SK-N-SH (cell line): ENCODE measurements around the gene CPLANE1. TPM values are rescaled to one million over a fixed set of nuclear protein-coding genes. Genes with fewer than 3 reads are reported as not detected.
"Not testable (repeated sequence)": the region's sequence is repeated elsewhere in the genome, so short reads cannot be mapped to it uniquely, and the experiment has no call there.

Experiments
- CTCF ChIA-PET: fragments of 300-600, 350-600 bp; formaldehyde crosslinking; extraction: SDS; loops from one replicate; lab custom pipeline; 2021; lab: Yijun Ruan, JAX
- POLR2A ChIA-PET: fragments of 350-600 bp; sonication (Branson Sonifier 250); formaldehyde crosslinking; extraction: SDS; loops from one replicate; lab custom pipeline; 2020; ENCODE audit warnings: antibody characterized with exemption, inconsistent platforms; lab: Yijun Ruan, JAX
- DNase-seq: peaks from one replicate; pipeline ENCODE4 v3.0.0; 2012
- H2AFZ ChIP-seq: fragments of 200-600 bp; sonication (generic); 2 replicates; pipeline ENCODE4 v1.8.1; 2016; ENCODE audit warnings: antibody characterized with exemption, mild to moderate bottlenecking, low read depth
- H3F3A ChIP-seq: fragments of 200-600 bp; sonication (generic); replicated peaks from 2 replicates; pipeline ENCODE3; 2016; ENCODE audit warnings: antibody characterized with exemption, mild to moderate bottlenecking; ENCODE audit not compliant: insufficient read depth
- H3K27ac ChIP-seq, 2 experiments: fragments of 200-500 bp in 1 of 2; fragments of 200-600 bp in 1 of 2; sonication (Bioruptor generic) in 1 of 2; sonication (generic), shearing (Covaris generic) in 1 of 2; 2 replicates each; pipeline versions ENCODE4 v1.5.1 to v1.6.1; 2014 to 2016; ENCODE audit warnings: low read depth in 2 of 2, inconsistent platforms in 1 of 2, low read length in 1 of 2, mild to moderate bottlenecking in 1 of 2, mixed read lengths in 1 of 2
- H3K27me3 ChIP-seq: fragments of 200-600 bp; sonication (generic), shearing (Covaris generic); 2 replicates; pipeline ENCODE4 v1.6.1; 2016; ENCODE audit warnings: mixed run types; ENCODE audit not compliant: insufficient read depth
- H3K36me3 ChIP-seq, 2 experiments: fragments of 200-500 bp in 1 of 2; fragments of 200-600 bp in 1 of 2; sonication (Bioruptor generic) in 1 of 2; sonication (generic) in 1 of 2; replicated peaks in 1 of 2; 2 replicates each; pipeline versions ENCODE3 to v1.5.1; 2014 to 2016; ENCODE audit warnings: low read length in 1 of 2, mild to moderate bottlenecking in 1 of 2; ENCODE audit not compliant: insufficient read depth in 2 of 2, control insufficient read depth in 1 of 2
- H3K4me1 ChIP-seq, 2 experiments: fragments of 200-500 bp in 1 of 2; fragments of 200-600 bp in 1 of 2; sonication (Bioruptor generic) in 1 of 2; sonication (generic), shearing (Covaris generic) in 1 of 2; 2 replicates each; pipeline versions ENCODE4 v1.5.1 to v1.6.1; 2014 to 2016; ENCODE audit warnings: low read depth in 1 of 2, low read length in 1 of 2, mixed run types in 1 of 2; ENCODE audit not compliant: insufficient read depth in 2 of 2, control insufficient read depth in 1 of 2
- H3K4me2 ChIP-seq: fragments of 200-600 bp; sonication (generic), shearing (Covaris generic); 2 replicates; pipeline ENCODE4 v1.6.1; 2017; ENCODE audit warnings: mixed run types
- H3K4me3 ChIP-seq, 2 experiments: fragments of 200-500 bp in 1 of 2; fragments of 200-600 bp in 1 of 2; sonication (Bioruptor generic) in 1 of 2; sonication (generic), shearing (Covaris generic) in 1 of 2; 2 replicates each; pipeline versions ENCODE4 v1.5.1 to v1.8.1; 2014 to 2016; ENCODE audit warnings: low read depth in 2 of 2, inconsistent platforms in 1 of 2, low read length in 1 of 2, mild to moderate bottlenecking in 1 of 2, mixed read lengths in 1 of 2, moderate library complexity in 1 of 2
- H3K79me2 ChIP-seq: fragments of 200-600 bp; sonication (generic); 2 replicates; pipeline ENCODE4 v1.8.1; 2017; ENCODE audit warnings: mild to moderate bottlenecking; ENCODE audit not compliant: insufficient read depth
- H3K9ac ChIP-seq: fragments of 200-600 bp; sonication (generic); 2 replicates; pipeline ENCODE4 v1.6.1; 2017; ENCODE audit warnings: mixed run types
- H3K9me2 ChIP-seq: fragments of 200-600 bp; sonication (generic); 2 replicates; pipeline ENCODE4 v1.6.1; 2017; ENCODE audit warnings: mixed run types
- H3K9me3 ChIP-seq: fragments of 200-600 bp; sonication (generic); 2 replicates; pipeline ENCODE4 v1.6.1; 2017; ENCODE audit warnings: mixed run types, mild to moderate bottlenecking, moderate library complexity
- H4K20me1 ChIP-seq: fragments of 200-600 bp; sonication (generic); 2 replicates; pipeline ENCODE4 v1.6.1; 2017; ENCODE audit warnings: mild to moderate bottlenecking, mixed run types; ENCODE audit not compliant: insufficient read depth
- CHD2 ChIP-seq: fragments of 150-350 bp; IDR thresholded peaks from 2 replicates; pipeline ENCODE4 v1.6.1; 2018; ENCODE audit warnings: low read length; ENCODE audit not compliant: partially characterized antibody
- FOXJ3 ChIP-seq: sonication (generic); formaldehyde crosslinking; IDR thresholded peaks from 2 replicates; pipeline ENCODE4 v1.5.1; 2020; ENCODE audit warnings: mild to moderate bottlenecking, missing genetic modification reagents
- FOXM1 ChIP-seq: IDR thresholded peaks from 2 replicates; pipeline ENCODE4 v1.4.0; 2012; ENCODE audit warnings: low read depth, mild to moderate bottlenecking
- MXI1 ChIP-seq: IDR thresholded peaks from 2 replicates; pipeline ENCODE4 v1.6.1; 2012; ENCODE audit warnings: mild to moderate bottlenecking, low read depth, low read length, improper control_type of control experiment
- RCOR1 ChIP-seq: fragments of 150-350 bp; IDR thresholded peaks from 2 replicates; pipeline ENCODE4 v1.6.1; 2017; ENCODE audit warnings: antibody characterized with exemption, low read length
- ZBTB33 ChIP-seq: IDR thresholded peaks from 2 replicates; pipeline ENCODE4 v1.4.0; 2012; ENCODE audit warnings: low read depth, borderline replicate concordance
- WGBS: methylation state at CpG from one replicate; pipeline ENCODE4 v1.1.6; 2017; ENCODE audit warnings: low lambda C conversion rate; 5-methylcytosine and 5-hydroxymethylcytosine counted together
- polyA plus RNA-seq, 3 experiments: library from polyadenylated mRNA; depleted of rRNA; stranded (reverse); fragments of >200 nt; gene quantifications; 2 replicates each; pipeline ENCODE4 v1.2.3, GENCODE V29; 2012
- TF ChIP-seq, protein P1 (sequence below): IDR thresholded peaks from 2 replicates; pipeline ENCODE4 v1.4.0; 2012; ENCODE audit warnings: low read depth, borderline replicate concordance
- TF ChIP-seq, protein P2 (sequence below): IDR thresholded peaks from 2 replicates; pipeline ENCODE4 v1.6.1; 2012; ENCODE audit warnings: mild to moderate bottlenecking, low read depth, low read length, moderate library complexity

CPLANE1 gene
- polyA plus RNA-seq, 1 of the 3 experiments (the other 2 are of a cell fraction) = 3.6 TPM

- TF ChIP-seq FOXM1 (no peak), FOXJ3 (no peak)
Observed at GRCh38 chr5:37136694-37137093, 112.5 kb downstream of the CPLANE1 start (continued).

GRCh38 chr5:37135312-37135711, 113.9 kb downstream of the CPLANE1 start:
- H3K4me1 ChIP-seq, H3K4me3 ChIP-seq, H3F3A ChIP-seq, H3K27me3 ChIP-seq, H3K9ac ChIP-seq, H3K79me2 ChIP-seq, CTCF ChIA-PET, H4K20me1 ChIP-seq, DNase-seq, POLR2A ChIA-PET, H3K9me3 ChIP-seq, H2AFZ ChIP-seq, H3K9me2 ChIP-seq, H3K27ac ChIP-seq, H3K4me2 ChIP-seq: not testable (repeated sequence)
- H3K36me3 ChIP-seq = peaks cover 12 to 59% of the 10 kb centered on the region in 2 experiments
- 97% methylated on average over 6 of the region's 6 CpGs for WGBS

- no peak overlapping the region for H3K4me3 ChIP-seq
- H3K9me2 ChIP-seq = no peaks in the 10 kb centered on the region
- ChIA-PET POLR2A (interaction anchor here (0.6 kb wide), 1 partner anchor 1069 kb away, joined by 3 read pairs; no protein-coding TSS in a partner anchor), CTCF (no interaction called here)
- H2AFZ ChIP-seq = no peak overlapping the region
- H3K4me2 ChIP-seq = no peak overlapping the region
- no peak for DNase-seq
- no peaks in the 10 kb centered on the region for H3F3A ChIP-seq
- no peaks in the 10 kb centered on the region for H3K27me3 ChIP-seq
- no peak for TF ChIP-seq FOXM1
- no peak for TF ChIP-seq MXI1
- TF ChIP-seq CHD2 = no peak
- TF ChIP-seq, protein P1, sequence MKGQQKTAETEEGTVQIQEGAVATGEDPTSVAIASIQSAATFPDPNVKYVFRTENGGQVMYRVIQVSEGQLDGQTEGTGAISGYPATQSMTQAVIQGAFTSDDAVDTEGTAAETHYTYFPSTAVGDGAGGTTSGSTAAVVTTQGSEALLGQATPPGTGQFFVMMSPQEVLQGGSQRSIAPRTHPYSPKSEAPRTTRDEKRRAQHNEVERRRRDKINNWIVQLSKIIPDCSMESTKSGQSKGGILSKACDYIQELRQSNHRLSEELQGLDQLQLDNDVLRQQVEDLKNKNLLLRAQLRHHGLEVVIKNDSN = no peak
- TF ChIP-seq, protein P2, sequence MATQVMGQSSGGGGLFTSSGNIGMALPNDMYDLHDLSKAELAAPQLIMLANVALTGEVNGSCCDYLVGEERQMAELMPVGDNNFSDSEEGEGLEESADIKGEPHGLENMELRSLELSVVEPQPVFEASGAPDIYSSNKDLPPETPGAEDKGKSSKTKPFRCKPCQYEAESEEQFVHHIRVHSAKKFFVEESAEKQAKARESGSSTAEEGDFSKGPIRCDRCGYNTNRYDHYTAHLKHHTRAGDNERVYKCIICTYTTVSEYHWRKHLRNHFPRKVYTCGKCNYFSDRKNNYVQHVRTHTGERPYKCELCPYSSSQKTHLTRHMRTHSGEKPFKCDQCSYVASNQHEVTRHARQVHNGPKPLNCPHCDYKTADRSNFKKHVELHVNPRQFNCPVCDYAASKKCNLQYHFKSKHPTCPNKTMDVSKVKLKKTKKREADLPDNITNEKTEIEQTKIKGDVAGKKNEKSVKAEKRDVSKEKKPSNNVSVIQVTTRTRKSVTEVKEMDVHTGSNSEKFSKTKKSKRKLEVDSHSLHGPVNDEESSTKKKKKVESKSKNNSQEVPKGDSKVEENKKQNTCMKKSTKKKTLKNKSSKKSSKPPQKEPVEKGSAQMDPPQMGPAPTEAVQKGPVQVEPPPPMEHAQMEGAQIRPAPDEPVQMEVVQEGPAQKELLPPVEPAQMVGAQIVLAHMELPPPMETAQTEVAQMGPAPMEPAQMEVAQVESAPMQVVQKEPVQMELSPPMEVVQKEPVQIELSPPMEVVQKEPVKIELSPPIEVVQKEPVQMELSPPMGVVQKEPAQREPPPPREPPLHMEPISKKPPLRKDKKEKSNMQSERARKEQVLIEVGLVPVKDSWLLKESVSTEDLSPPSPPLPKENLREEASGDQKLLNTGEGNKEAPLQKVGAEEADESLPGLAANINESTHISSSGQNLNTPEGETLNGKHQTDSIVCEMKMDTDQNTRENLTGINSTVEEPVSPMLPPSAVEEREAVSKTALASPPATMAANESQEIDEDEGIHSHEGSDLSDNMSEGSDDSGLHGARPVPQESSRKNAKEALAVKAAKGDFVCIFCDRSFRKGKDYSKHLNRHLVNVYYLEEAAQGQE = no peak
- TF ChIP-seq ZBTB33 = no peak
- no peak for TF ChIP-seq RCOR1
- peaks cover 10 to 53% of the 10 kb centered on the region in 2 experiments for H3K36me3 ChIP-seq
- no peaks in the 10 kb centered on the region for H4K20me1 ChIP-seq
- WGBS = 93% methylated on average over 2 of the region's 2 CpGs
- H3K9ac ChIP-seq = no peak overlapping the region
- no peaks in the 10 kb centered on the region for H3K9me3 ChIP-seq
- H3K4me1 ChIP-seq = no peaks in the 10 kb centered on the region
- H3K79me2 ChIP-seq = no peaks in the 10 kb centered on the region
- H3K27ac ChIP-seq = no peak overlapping the region
Observed at GRCh38 chr5:37133939-37134338, 115.2 kb downstream of the CPLANE1 start.
